ENCODE measurements around the gene ECHS1. TPM values are rescaled to one million over a fixed set of nuclear protein-coding genes. Genes with fewer than 3 reads are reported as not detected.
A peak's percentile ranks its signal among the peaks of the same experiment; 100 is the strongest.

The ECHS1 gene
- total RNA-seq, 3 donors from 2014 or later, result 53.1 to 55.6 (median 53.9) TPM

DNA sequence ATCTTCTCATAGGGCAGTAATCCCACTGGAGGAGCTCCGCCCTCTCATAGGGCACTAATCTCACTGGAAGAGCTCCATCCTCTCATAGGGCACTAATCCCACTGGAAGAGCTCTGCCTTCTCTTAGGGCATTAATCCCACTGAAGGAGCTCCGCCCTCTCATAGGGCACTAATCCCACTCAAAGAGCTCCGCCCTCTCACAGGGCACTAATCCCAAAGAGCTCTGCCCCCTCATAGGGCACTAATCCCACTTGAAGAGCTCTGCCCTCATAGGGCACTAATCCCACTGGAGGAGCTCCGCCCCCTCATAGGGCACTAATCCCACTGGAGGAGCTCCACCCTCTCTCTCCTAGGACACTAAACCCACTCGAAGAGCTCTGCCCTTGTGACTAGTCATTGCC is 11.9 kb downstream of the ECHS1 start:
- no peak overlapping the region for H3K4me3 Mint-ChIP-seq

GRCh38 chr10:133359972-133360610 is 13.1 kb downstream of the ECHS1 start:
- Mint-ChIP-seq H3K4me1 (ENCODE audit: low read depth) (peaks cover 10% of the 10 kb centered on the region), H3K4me3 (no peak overlapping the region), H3K27me3 (ENCODE audit: low read depth) (no peaks in the 10 kb centered on the region), H3K9me3 (no peaks in the 10 kb centered on the region), H3K36me3 (ENCODE audit: insufficient read depth) (peaks cover 10% of the 10 kb centered on the region)
- ATAC-seq (no peak), DNase-seq (no peak)

More for the DNA sequence above, 11.9 kb downstream of the ECHS1 start:
- DNase-seq, result no peak
- ATAC-seq, result no peak
- H3K9me3 Mint-ChIP-seq, result no peaks in the 10 kb centered on the region
- H3K27me3 Mint-ChIP-seq (ENCODE audit: low read depth), result no peaks in the 10 kb centered on the region
- peaks cover 7% of the 10 kb centered on the region for H3K36me3 Mint-ChIP-seq (ENCODE audit: insufficient read depth)
- peaks cover 7% of the 10 kb centered on the region for H3K4me1 Mint-ChIP-seq (ENCODE audit: low read depth)

DNA sequence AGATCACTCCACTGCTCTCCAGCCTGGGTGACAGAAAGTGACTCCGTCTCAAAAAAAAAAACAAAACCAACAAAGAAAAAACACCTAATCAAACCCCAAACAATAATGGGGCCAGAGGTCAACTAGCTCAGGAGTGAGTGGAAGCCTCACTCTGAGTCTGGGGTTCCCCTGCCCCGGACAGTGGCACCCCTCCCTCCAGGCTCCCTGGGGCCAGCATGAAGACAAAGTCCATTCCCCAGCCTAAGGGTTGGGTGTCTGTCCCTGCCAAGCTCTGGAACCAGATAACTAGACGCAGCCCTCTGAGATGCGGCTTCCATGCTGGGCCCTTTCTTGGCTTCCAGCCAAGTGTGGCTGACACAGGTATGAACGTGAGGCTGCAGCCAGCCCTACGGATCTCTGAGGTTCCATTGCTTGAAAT is 13.6 kb downstream of the ECHS1 start:
- Mint-ChIP-seq H3K4me1 (ENCODE audit: low read depth) (peaks cover 10% of the 10 kb centered on the region), H3K36me3 (ENCODE audit: insufficient read depth) (peaks cover 10% of the 10 kb centered on the region), H3K4me3 (no peak overlapping the region), H3K27me3 (ENCODE audit: low read depth) (no peaks in the 10 kb centered on the region), H3K9me3 (no peaks in the 10 kb centered on the region)
- no peak for ATAC-seq
- peak; percentile 28 for DNase-seq

DNA sequence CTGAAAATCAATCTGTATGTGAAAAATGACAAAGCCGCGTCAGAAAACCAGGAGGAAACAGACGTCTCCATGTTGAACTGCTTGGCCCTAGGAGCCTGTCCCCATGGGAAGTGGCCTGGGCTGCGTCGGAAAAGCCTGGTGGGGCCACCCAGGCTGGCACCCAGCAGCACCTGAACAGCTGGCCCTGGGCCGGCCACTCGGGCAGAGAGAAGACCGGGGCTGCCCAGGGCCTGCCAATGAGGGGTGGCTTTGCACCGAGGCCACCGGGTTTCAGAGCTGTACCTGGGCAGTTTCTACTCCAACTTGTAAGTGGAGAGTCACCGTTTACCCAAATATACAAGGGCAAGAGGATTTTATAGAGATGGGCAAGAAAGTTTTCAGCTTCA is 14.2 kb downstream of the ECHS1 start:
- Mint-ChIP-seq H3K4me1 (ENCODE audit: low read depth) (peaks cover 10% of the 10 kb centered on the region), H3K4me3 (no peak overlapping the region)

GRCh38 chr10:133358162-133358924 is 14.8 kb downstream of the ECHS1 start:
- no peaks in the 10 kb centered on the region for H3K27me3 Mint-ChIP-seq (ENCODE audit: low read depth)
- DNase-seq (no peak), ATAC-seq (peak in 1 of 2 donors; percentile 7)
- no peak overlapping the region for H3K4me3 Mint-ChIP-seq
- H3K36me3 Mint-ChIP-seq (ENCODE audit: insufficient read depth), result peaks cover 10% of the 10 kb centered on the region
- peaks cover 10% of the 10 kb centered on the region for H3K4me1 Mint-ChIP-seq (ENCODE audit: low read depth)
- no peaks in the 10 kb centered on the region for H3K9me3 Mint-ChIP-seq

More for the DNA sequence above, 14.2 kb downstream of the ECHS1 start:
- DNase-seq (no peak), ATAC-seq (no peak)
- H3K27me3 Mint-ChIP-seq (ENCODE audit: low read depth), result no peaks in the 10 kb centered on the region
- peaks cover 10% of the 10 kb centered on the region for H3K36me3 Mint-ChIP-seq (ENCODE audit: insufficient read depth)
- H3K9me3 Mint-ChIP-seq, result no peaks in the 10 kb centered on the region

DNA sequence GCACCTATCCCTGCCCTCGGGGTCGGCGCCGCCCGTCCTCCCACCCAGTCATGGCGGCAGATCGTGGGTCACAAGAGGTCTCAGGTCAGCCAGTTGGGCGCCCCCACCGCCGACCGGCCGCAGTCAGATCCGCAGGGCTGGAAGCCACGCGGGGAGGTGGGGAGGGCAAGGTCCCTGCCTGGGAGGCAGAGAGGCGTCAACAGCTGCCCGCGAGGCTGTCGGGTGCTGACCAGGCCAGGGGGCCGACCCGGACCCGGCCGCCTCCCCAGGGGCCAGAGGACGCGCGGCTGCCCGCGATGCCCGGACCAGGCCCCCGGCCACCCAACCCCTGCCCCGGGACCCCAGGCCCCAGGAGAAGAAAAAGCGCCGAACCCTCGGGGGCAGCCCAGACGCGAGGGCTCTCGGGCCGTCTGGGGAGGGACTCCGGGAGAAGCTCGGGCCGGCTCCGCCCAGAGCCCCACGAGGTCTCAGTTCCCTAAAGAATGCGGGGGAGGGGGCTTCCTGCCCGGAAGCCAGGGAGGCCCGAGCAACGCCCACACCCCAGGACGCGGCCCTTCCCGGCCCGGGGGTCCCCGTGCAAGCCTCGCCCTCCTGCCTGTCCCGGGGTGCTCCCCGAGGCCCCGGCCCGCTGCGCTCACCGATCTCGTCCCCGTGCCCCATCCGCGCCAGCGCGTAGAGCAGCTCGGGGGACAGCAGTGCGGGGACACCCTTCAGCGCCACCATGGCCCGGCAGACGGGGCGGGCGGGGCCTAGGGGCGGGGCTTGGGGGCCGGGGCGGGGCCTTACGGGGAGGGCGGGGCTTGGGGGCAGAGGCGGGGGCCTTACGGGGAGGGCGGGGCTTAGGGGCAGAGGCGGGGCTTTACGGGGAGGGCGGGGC is 15.6 kb downstream of the ECHS1 start, which contains the start of gene FUOM:
Gene FUOM, minus strand, starts transcription at position 735 of the 877 bp plus-strand sequence. Its CDS starts 12 bp downstream, at position 723.
- Mint-ChIP-seq H3K36me3 (ENCODE audit: insufficient read depth) (peaks cover 10% of the 10 kb centered on the region), H3K4me3 (peak within 1 kb of the TSS; percentile 81)

GRCh38 chr10:133356549-133357284 is 16.4 kb downstream of the ECHS1 start:
- no peak for DNase-seq

More for the DNA sequence above, 15.6 kb downstream of the ECHS1 start, which contains the start of gene FUOM:
- DNase-seq (peak; percentile 60), ATAC-seq (peak; percentile 85 to 87)
- Mint-ChIP-seq H3K4me1 (ENCODE audit: low read depth) (peaks cover 10% of the 10 kb centered on the region), H3K9me3 (no peaks in the 10 kb centered on the region), H3K27me3 (ENCODE audit: low read depth) (no peaks in the 10 kb centered on the region)

GRCh38 chr10:133355991-133356390 is 17.2 kb downstream of the ECHS1 start:
- peaks cover 3% of the 10 kb centered on the region for H3K4me1 Mint-ChIP-seq (ENCODE audit: low read depth)
- no peaks in the 10 kb centered on the region for H3K27me3 Mint-ChIP-seq (ENCODE audit: low read depth)
- ATAC-seq, result no peak
- no peaks in the 10 kb centered on the region for H3K9me3 Mint-ChIP-seq
- peak overlapping the region; percentile 67 for H3K4me3 Mint-ChIP-seq
- DNase-seq, result no peak
- H3K36me3 Mint-ChIP-seq (ENCODE audit: insufficient read depth), result peaks cover 3% of the 10 kb centered on the region

More at GRCh38 chr10:133356549-133357284, 16.4 kb downstream of the ECHS1 start:
- Mint-ChIP-seq H3K36me3 (ENCODE audit: insufficient read depth) (peaks cover 3% of the 10 kb centered on the region), H3K4me3 (peak overlapping the region; percentile 81), H3K4me1 (ENCODE audit: low read depth) (peaks cover 7% of the 10 kb centered on the region), H3K27me3 (ENCODE audit: low read depth) (no peaks in the 10 kb centered on the region), H3K9me3 (no peaks in the 10 kb centered on the region)
- no peak for ATAC-seq

DNA sequence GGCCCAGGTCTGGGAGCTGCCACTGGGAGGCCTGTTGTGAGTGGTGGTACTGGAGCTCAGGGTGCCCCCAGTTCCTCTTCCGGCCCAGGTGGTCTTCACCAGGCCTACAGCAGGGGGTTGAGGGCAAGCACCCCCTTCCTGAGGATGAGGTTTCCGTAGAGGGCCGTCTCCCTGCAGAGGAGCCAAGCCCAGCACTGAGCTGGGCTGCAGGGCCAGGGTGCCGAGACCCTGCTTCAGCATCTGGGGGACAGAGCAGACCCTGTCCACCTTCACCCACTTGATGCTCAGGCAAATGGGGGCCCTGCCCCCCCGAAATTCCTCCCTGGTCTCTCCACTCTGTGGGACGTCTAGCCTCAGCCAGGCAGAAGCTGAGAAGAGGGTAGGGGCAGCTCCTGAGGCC is 17.9 kb downstream of the ECHS1 start:
- no peak for ATAC-seq
- no peak for DNase-seq
- Mint-ChIP-seq H3K36me3 (ENCODE audit: insufficient read depth) (peaks cover 3% of the 10 kb centered on the region), H3K4me1 (ENCODE audit: low read depth) (peaks cover 3% of the 10 kb centered on the region), H3K27me3 (ENCODE audit: low read depth) (no peaks in the 10 kb centered on the region), H3K9me3 (no peaks in the 10 kb centered on the region), H3K4me3 (no peak overlapping the region)

GRCh38 chr10:133354672-133355240 is 18.4 kb downstream of the ECHS1 start:
- ATAC-seq (no peak), DNase-seq (no peak)
- Mint-ChIP-seq H3K27me3 (ENCODE audit: low read depth) (no peaks in the 10 kb centered on the region), H3K4me1 (ENCODE audit: low read depth) (peaks cover 3% of the 10 kb centered on the region), H3K36me3 (ENCODE audit: insufficient read depth) (peaks cover 3% of the 10 kb centered on the region), H3K9me3 (no peaks in the 10 kb centered on the region), H3K4me3 (no peak overlapping the region)

- Mint-ChIP-seq H3K4me1 (ENCODE audit: low read depth) (peaks cover 5% of the 10 kb centered on the region), H3K36me3 (ENCODE audit: insufficient read depth) (peaks cover 3% of the 10 kb centered on the region), H3K4me3 (no peak overlapping the region), H3K9me3 (no peaks in the 10 kb centered on the region), H3K27me3 (ENCODE audit: low read depth) (peaks cover 2% of the 10 kb centered on the region)
- no peak for ATAC-seq
- no peak for DNase-seq
Measured at GRCh38 chr10:133353988-133354605, 19.1 kb downstream of the ECHS1 start.

- Mint-ChIP-seq H3K4me1 (ENCODE audit: low read depth) (peaks cover 6% of the 10 kb centered on the region), H3K36me3 (ENCODE audit: insufficient read depth) (peaks cover 3% of the 10 kb centered on the region), H3K9me3 (no peaks in the 10 kb centered on the region), H3K4me3 (no peak overlapping the region), H3K27me3 (ENCODE audit: low read depth) (peaks cover 6% of the 10 kb centered on the region)
- ATAC-seq, result no peak
- DNase-seq, result no peak
Measured at GRCh38 chr10:133353202-133353959, 19.8 kb downstream of the ECHS1 start.
